A549 (cell line): ENCODE results near the gene PRKCE.

Experiments used
- CEBPB ChIP-seq, 2 experiments: fragments of >200 bp in 1 of 2; sonication (Bioruptor Twin) in 1 of 2; formaldehyde crosslinking in 1 of 2; IDR thresholded peaks; 2 replicates each; pipeline ENCODE4 v1.6.1; 2012 to 2016
- CHD4 ChIP-seq: fragments of 200-600 bp; sonication (generic); IDR thresholded peaks from 2 replicates; pipeline ENCODE4 v1.6.1; 2016; ENCODE audit warnings: antibody characterized with exemption, mild to moderate bottlenecking, borderline replicate concordance
- EP300 ChIP-seq, 2 experiments: fragments of >200 bp; sonication (Bioruptor Twin); formaldehyde crosslinking; IDR thresholded peaks; 2 replicates in 1 of 2; 3 replicates in 1 of 2; pipeline ENCODE4 v1.6.1; 2016 to 2017
- RAD21 ChIP-seq, 2 experiments: fragments of >200 bp in 1 of 2; sonication (Bioruptor Twin) in 1 of 2; formaldehyde crosslinking in 1 of 2; IDR thresholded peaks in 1 of 2; conservative IDR thresholded peaks in 1 of 2; 2 replicates in 1 of 2; 3 replicates in 1 of 2; pipeline ENCODE4 v1.6.1; 2012 to 2018; ENCODE audit warnings: inconsistent platforms in 1 of 2
- REST ChIP-seq: fragments of 200-600 bp; sonication (generic); IDR thresholded peaks from 2 replicates; pipeline ENCODE4 v1.6.1; 2016; ENCODE audit warnings: antibody characterized with exemption, mild to moderate bottlenecking, moderate library complexity
- TF ChIP-seq, protein P1 (sequence below): fragments of >200 bp; sonication (Bioruptor Twin); formaldehyde crosslinking; IDR thresholded peaks from 3 replicates; pipeline ENCODE4 v1.5.1; 2016

GRCh38 chr2:45919711-45920111, 268.2 kb downstream of the PRKCE start:
- no peak for TF ChIP-seq EP300 (IDR thresholded peaks at IDR 0.05)
- TF ChIP-seq, protein P1, sequence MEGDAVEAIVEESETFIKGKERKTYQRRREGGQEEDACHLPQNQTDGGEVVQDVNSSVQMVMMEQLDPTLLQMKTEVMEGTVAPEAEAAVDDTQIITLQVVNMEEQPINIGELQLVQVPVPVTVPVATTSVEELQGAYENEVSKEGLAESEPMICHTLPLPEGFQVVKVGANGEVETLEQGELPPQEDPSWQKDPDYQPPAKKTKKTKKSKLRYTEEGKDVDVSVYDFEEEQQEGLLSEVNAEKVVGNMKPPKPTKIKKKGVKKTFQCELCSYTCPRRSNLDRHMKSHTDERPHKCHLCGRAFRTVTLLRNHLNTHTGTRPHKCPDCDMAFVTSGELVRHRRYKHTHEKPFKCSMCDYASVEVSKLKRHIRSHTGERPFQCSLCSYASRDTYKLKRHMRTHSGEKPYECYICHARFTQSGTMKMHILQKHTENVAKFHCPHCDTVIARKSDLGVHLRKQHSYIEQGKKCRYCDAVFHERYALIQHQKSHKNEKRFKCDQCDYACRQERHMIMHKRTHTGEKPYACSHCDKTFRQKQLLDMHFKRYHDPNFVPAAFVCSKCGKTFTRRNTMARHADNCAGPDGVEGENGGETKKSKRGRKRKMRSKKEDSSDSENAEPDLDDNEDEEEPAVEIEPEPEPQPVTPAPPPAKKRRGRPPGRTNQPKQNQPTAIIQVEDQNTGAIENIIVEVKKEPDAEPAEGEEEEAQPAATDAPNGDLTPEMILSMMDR, result no peak
- TF ChIP-seq REST, result no peak
- no peak for TF ChIP-seq CHD4
- no peak for TF ChIP-seq RAD21 (conservative IDR thresholded peaks at IDR 0.05 in 1 of 2, IDR thresholded peaks at IDR 0.05 in 1 of 2)
- no peak for TF ChIP-seq CEBPB (IDR thresholded peaks at IDR 0.05)
